K562 (cell line): Measurements from ENCODE around the gene CLASP2. TPM values are rescaled to one million over a fixed set of nuclear protein-coding genes. Genes with fewer than 3 reads are reported as not detected.
A peak's percentile ranks its signal among the peaks of the same experiment; 100 is the strongest.
"Not testable (repeated sequence)": the region's sequence is repeated elsewhere in the genome, so short reads cannot be mapped to it uniquely, and the experiment has no call there.

Source experiments
- ATAC-seq: fragments of 200-7000 bp; cut with Tn5 transposase; 3 replicates; pipeline ENCODE4 v1.9.1; 2020; ENCODE audit warnings: moderate library complexity
- BruUV-seq: library from RNA; stranded (reverse); fragments of 400-500 nt; replicated peaks from 2 replicates; lab custom pipeline; 2021; lab: Mats Ljungman, UMichigan
- CTCF ChIA-PET: fragments of 300-600 bp; formaldehyde crosslinking; extraction: SDS; loops from one replicate; lab custom pipeline; 2021; ENCODE audit warnings: low intra/inter-chr PET ratio; lab: Yijun Ruan, JAX
- POLR2A ChIA-PET: fragments of 300-600, 350-650 bp; sonication (Branson Sonifier 250); formaldehyde crosslinking; extraction: SDS; loops from one replicate; lab custom pipeline; 2021; ENCODE audit warnings: antibody characterized with exemption, inconsistent platforms; lab: Yijun Ruan, JAX
- DNase-seq, 4 experiments: peaks; one replicate each; pipeline versions ENCODE4 v3.0.0 to v3.0.0-alpha.2; 2011 to 2018; ENCODE audit warnings: low spot score in 3 of 4, mixed read lengths in 3 of 4; ENCODE audit errors: extremely low read depth in 1 of 4
- FAIRE-seq: peaks from 2 replicates; lab custom pipeline; 2011; peaks lifted over from hg19 to GRCh38; lab: Jason Lieb, UNC
- H2AFZ ChIP-seq: 2 replicates; pipeline ENCODE4 v1.6.0; 2011; ENCODE audit warnings: low read depth, low read length, control low read depth, inconsistent platforms
- H3K27ac ChIP-seq: fragments of 200-600 bp; 3 replicates; pipeline ENCODE4 v1.8.0; 2011; ENCODE audit warnings: low read depth, mild to moderate bottlenecking, control low read depth, inconsistent platforms, low read length, moderate library complexity, mixed read lengths; ENCODE audit errors: extremely low read depth
- H3K27me3 ChIP-seq, 2 experiments: fragments of 300-600 bp in 1 of 2; 2 replicates in 1 of 2; 3 replicates in 1 of 2; pipeline versions ENCODE4 v1.6.0 to v1.8.0; 2011; ENCODE audit warnings: inconsistent platforms in 2 of 2, low read length in 2 of 2, mild to moderate bottlenecking in 1 of 2, mixed read lengths in 1 of 2, moderate library complexity in 1 of 2; ENCODE audit not compliant: control insufficient read depth in 2 of 2, insufficient read depth in 2 of 2
- H3K36me3 ChIP-seq: fragments of 300-600 bp; 3 replicates; pipeline ENCODE4 v1.8.0; 2011; ENCODE audit warnings: mild to moderate bottlenecking, low read length, inconsistent platforms; ENCODE audit not compliant: control insufficient read depth, insufficient read depth
- H3K4me1 ChIP-seq, 2 experiments: fragments of 200-600 bp in 1 of 2; replicated peaks in 1 of 2; 2 replicates in 1 of 2; 3 replicates in 1 of 2; pipeline versions ENCODE4 v1.5.1 to v1.8.0; 2011; ENCODE audit warnings: inconsistent platforms in 2 of 2, low read length in 2 of 2, mild to moderate bottlenecking in 1 of 2, mixed read lengths in 1 of 2, moderate library complexity in 1 of 2; ENCODE audit not compliant: control insufficient read depth in 2 of 2, insufficient read depth in 2 of 2
- H3K4me2 ChIP-seq: 2 replicates; pipeline ENCODE4 v1.6.1; 2011; ENCODE audit warnings: low read length, control low read depth, inconsistent platforms, mixed read lengths; ENCODE audit not compliant: insufficient read depth
- H3K4me3 ChIP-seq: fragments of 200-600 bp; sonication (generic), shearing (Covaris generic); 2 replicates; pipeline ENCODE4 v1.5.1; 2016; ENCODE audit warnings: control low read depth, inconsistent platforms
- H3K79me2 ChIP-seq: fragments of 200-600 bp; 3 replicates; pipeline ENCODE4 v1.8.0; 2011; ENCODE audit warnings: low read length, inconsistent platforms; ENCODE audit not compliant: control insufficient read depth, insufficient read depth
- H3K9ac ChIP-seq, 2 experiments: 2 replicates each; pipeline versions ENCODE4 v1.6.0 to v1.6.1; 2011; ENCODE audit warnings: low read depth in 2 of 2, low read length in 2 of 2, control low read depth in 1 of 2, inconsistent platforms in 1 of 2, mild to moderate bottlenecking in 1 of 2, mixed read lengths in 1 of 2; ENCODE audit not compliant: insufficient read depth in 1 of 2
- H3K9me1 ChIP-seq: one replicate; pipeline ENCODE4 v1.6.0; 2011; ENCODE audit warnings: inconsistent platforms, mild to moderate bottlenecking, low read length, moderate library complexity; ENCODE audit not compliant: control insufficient read depth, insufficient read depth
- H3K9me3 ChIP-seq: replicated peaks from 2 replicates; pipeline ENCODE4 v1.5.1; 2011; ENCODE audit warnings: low read depth, low read length, inconsistent platforms; ENCODE audit not compliant: control insufficient read depth, insufficient read depth
- H4K20me1 ChIP-seq: replicated peaks from 2 replicates; pipeline ENCODE4 v1.6.1; 2011; ENCODE audit warnings: low read length, inconsistent platforms, mixed read lengths; ENCODE audit not compliant: control insufficient read depth, insufficient read depth
- HEY1 ChIP-seq: fragments of 250-450 bp; sonication (Bioruptor Pico); IDR thresholded peaks from 2 replicates; pipeline ENCODE4 v1.5.0; 2020; ENCODE audit warnings: mild to moderate bottlenecking, moderate library complexity, borderline replicate concordance
- ZNF507 ChIP-seq: conservative IDR thresholded peaks from 2 replicates; pipeline ENCODE4 v1.6.1; 2017; ENCODE audit warnings: missing genetic modification characterization, missing compliant biosample characterization
- WGBS: fragments of 100-300 bp; shearing (Covaris generic); methylation state at CpG from one replicate; pipeline ENCODE4 v1.1.6; 2016; ENCODE audit warnings: low coverage, mixed read lengths; ENCODE audit not compliant: insufficient coverage; ENCODE audit errors: missing lambda C conversion rate; 5-methylcytosine and 5-hydroxymethylcytosine counted together
- in situ Hi-C: fragments of 300-500 bp; cut with MboI; formaldehyde crosslinking; loops from 4 replicates; pipeline ENCODE4 v1.15.0; 2018; ENCODE audit warnings: inconsistent platforms, mixed read lengths
- intact Hi-C: fragments of 100-400 bp; cut with micrococcal nuclease; formaldehyde crosslinking; loops from 2 replicates; pipeline ENCODE4 v1.14.2; 2022
- polyA plus RNA-seq, 8 experiments: library from polyadenylated mRNA; depleted of rRNA in 4 of 8; stranded (reverse) in 5 of 8; unstranded in 3 of 8; fragments of >200 nt; fragmentation: Nextera tagmentation in 2 of 8; fragmentation: Illumina TruSeq in 1 of 8; extraction: Ambion mirVana in 2 of 8; extraction: Trizol in 1 of 8; gene quantifications; 2 replicates each; pipeline versions ENCODE4 v1.2.1 to v1.2.3, GENCODE V29; 2011 to 2014; ENCODE audit warnings: inconsistent platforms in 1 of 8, missing spikeins in 1 of 8
- total RNA-seq, 7 experiments: library from RNA; depleted of rRNA in 6 of 7; stranded (reverse); fragments of >200 nt in 6 of 7; fragmentation: Illumina TruSeq in 2 of 7; extraction: Trizol in 2 of 7; gene quantifications; 2 replicates each; pipeline versions ENCODE4 v1.2.1 to v1.2.3, GENCODE V29; 2011 to 2021; ENCODE audit warnings: low replicate concordance in 1 of 7
- TF ChIP-seq, protein P1 (sequence below): sonication (generic); formaldehyde crosslinking; IDR thresholded peaks from 2 replicates; pipeline ENCODE4 v1.8.1; 2022; ENCODE audit warnings: missing genetic modification reagents

The CLASP2 gene
- total and polyA plus RNA-seq, 9 of the 15 experiments (the other 6 are each of a cell fraction or from before 2014, with no cell fraction given): 13.5 to 107 (median 71.8) TPM

DNA sequence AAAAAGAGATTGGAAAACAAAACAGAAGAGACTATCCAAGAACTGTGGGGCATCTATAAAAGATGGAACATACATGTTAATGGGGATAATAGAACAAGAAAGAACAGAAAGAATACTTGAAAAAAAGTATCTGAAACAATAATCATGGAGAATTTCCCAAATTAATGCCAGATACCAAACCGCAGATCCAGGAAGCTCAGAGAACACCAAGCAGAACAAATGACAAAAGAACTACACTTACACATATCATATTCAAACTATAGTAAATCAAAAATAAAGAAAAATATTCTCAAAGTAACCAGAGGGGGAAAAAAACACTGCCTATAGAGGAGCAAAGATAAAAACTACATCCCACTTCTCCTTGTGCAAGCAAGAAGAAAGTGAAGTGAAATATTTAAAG is 40.0 kb downstream of the CLASP2 start:
- WGBS: 100% methylated on average over 1 of the region's 1 CpG
- no peak for TF ChIP-seq HEY1 (CRISPR knock-in tag)
- TF ChIP-seq ZNF507 (tag): no peak
- TF ChIP-seq, protein P1, sequence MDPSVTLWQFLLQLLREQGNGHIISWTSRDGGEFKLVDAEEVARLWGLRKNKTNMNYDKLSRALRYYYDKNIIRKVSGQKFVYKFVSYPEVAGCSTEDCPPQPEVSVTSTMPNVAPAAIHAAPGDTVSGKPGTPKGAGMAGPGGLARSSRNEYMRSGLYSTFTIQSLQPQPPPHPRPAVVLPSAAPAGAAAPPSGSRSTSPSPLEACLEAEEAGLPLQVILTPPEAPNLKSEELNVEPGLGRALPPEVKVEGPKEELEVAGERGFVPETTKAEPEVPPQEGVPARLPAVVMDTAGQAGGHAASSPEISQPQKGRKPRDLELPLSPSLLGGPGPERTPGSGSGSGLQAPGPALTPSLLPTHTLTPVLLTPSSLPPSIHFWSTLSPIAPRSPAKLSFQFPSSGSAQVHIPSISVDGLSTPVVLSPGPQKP (CRISPR knock-in tag): no peak
- Histone ChIP-seq H3K9me1 (no peaks in the 10 kb centered on the region), H2AFZ (no peak overlapping the region), H4K20me1 (no peaks in the 10 kb centered on the region), H3K4me3 (no peak overlapping the region), H3K27me3 (no peaks in the 10 kb centered on the region), H3K9me3 (peaks cover 2% of the 10 kb centered on the region; the same call in 1 of the 2 replicates), H3K27ac (no peak overlapping the region), H3K4me1 (no peaks in the 10 kb centered on the region), H3K79me2 (no peaks in the 10 kb centered on the region), H3K36me3 (peaks cover 29% of the 10 kb centered on the region), H3K4me2 (no peak overlapping the region), H3K9ac (no peak overlapping the region)
- intact Hi-C loops (no loop called here), in situ Hi-C loops (no loop called here)
- CTCF ChIA-PET: no interaction called here
- POLR2A ChIA-PET: interaction anchor here (1.0 to 1.5 kb wide), 2 partner anchors 10 to 13 kb away, joined by 3 to 5 read pairs; no protein-coding TSS in a partner anchor
- FAIRE-seq (no peak), DNase-seq (no peak), ATAC-seq (no peak)
- no TSS peak for BruUV-seq

DNA sequence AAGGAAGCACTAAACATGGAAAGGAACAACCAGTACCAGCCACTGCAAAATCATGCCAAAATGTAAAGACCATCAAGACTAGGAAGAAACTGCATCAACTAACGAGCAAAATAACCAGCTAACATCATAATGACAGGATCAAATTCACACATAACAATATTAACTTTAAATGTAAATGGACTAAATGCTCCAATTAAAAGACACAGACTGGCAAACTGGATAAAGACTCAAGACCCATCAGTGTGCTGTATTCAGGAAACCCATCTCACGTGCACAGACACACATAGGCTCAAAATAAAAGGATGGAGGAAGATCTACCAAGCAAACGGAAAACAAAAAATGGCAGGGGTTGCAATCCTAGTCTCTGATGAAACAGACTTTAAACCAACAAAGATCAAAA is 44.6 kb downstream of the CLASP2 start:
- FAIRE-seq, H4K20me1 ChIP-seq, DNase-seq, H3K9ac ChIP-seq, in situ Hi-C loops, H3K27ac ChIP-seq, H2AFZ ChIP-seq, H3K9me3 ChIP-seq, BruUV-seq, H3K4me3 ChIP-seq, H3K79me2 ChIP-seq, H3K4me1 ChIP-seq, POLR2A ChIA-PET, H3K27me3 ChIP-seq, ATAC-seq, CTCF ChIA-PET, intact Hi-C loops, H3K9me1 ChIP-seq, H3K4me2 ChIP-seq: not testable (repeated sequence)
- peaks cover 18% of the 10 kb centered on the region; the same call in 2 of the 3 replicates for H3K36me3 ChIP-seq
- peak; percentile 91 for TF ChIP-seq ZNF507 (tag)
- 100% methylated on average over 2 of the region's 3 CpGs for WGBS
